Sigmoid colon (tissue), 4 donors: Measurements from ENCODE around the gene DLG1.

Source experiments
- POLR2A ChIP-seq, 2 donors: fragments of 450-650 bp; IDR thresholded peaks; one replicate each; pipeline ENCODE4 v1.6.1; 2016; ENCODE audit warnings: antibody characterized with exemption in 2 of 2, mild to moderate bottlenecking in 2 of 2, moderate library complexity in 2 of 2
- POLR2AphosphoS5 ChIP-seq, 4 donors: sonication (generic); formaldehyde crosslinking; IDR thresholded peaks; one replicate each; pipeline ENCODE4 v1.6.1; 2017; ENCODE audit warnings: antibody characterized with exemption in 4 of 4
- TF ChIP-seq, protein P1 (sequence below), 4 experiments: fragments of 450-650 bp in 3 of 4; fragments of 200-600 bp in 1 of 4; IDR thresholded peaks; one replicate each; pipeline ENCODE4 v1.5.1; 2016 to 2019; ENCODE audit warnings: antibody characterized with exemption in 4 of 4, mild to moderate bottlenecking in 3 of 4, moderate library complexity in 2 of 4

DNA sequence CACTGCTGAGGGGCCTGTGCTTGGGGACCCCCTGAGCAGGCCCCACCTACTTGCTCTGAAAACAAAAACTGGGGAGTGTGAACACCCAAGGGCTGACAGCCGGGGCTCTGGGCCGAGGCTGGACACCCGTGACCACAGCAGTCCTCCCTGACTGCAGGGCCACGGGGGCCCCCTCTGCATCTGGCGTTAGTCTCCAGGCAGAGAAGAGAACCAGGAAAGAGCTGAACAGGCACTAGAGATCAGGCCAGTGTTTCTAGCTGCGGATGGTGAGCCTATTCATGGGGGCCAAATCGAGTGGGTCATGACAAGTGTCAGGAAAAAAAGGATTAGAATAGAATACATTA is 285.9 kb downstream of the DLG1 start:
- TF ChIP-seq, protein P1, sequence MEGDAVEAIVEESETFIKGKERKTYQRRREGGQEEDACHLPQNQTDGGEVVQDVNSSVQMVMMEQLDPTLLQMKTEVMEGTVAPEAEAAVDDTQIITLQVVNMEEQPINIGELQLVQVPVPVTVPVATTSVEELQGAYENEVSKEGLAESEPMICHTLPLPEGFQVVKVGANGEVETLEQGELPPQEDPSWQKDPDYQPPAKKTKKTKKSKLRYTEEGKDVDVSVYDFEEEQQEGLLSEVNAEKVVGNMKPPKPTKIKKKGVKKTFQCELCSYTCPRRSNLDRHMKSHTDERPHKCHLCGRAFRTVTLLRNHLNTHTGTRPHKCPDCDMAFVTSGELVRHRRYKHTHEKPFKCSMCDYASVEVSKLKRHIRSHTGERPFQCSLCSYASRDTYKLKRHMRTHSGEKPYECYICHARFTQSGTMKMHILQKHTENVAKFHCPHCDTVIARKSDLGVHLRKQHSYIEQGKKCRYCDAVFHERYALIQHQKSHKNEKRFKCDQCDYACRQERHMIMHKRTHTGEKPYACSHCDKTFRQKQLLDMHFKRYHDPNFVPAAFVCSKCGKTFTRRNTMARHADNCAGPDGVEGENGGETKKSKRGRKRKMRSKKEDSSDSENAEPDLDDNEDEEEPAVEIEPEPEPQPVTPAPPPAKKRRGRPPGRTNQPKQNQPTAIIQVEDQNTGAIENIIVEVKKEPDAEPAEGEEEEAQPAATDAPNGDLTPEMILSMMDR (IDR thresholded peaks at IDR 0.05) = no peak
- TF ChIP-seq POLR2AphosphoS5 (IDR thresholded peaks at IDR 0.05) (no peak), POLR2A (IDR thresholded peaks at IDR 0.05) (no peak)
